Common myeloid progenitor, CD34-positive (primary cell): Measurements from ENCODE around the gene IL9.
A peak's percentile ranks its signal among the peaks of the same experiment; 100 is the strongest.

Source experiments
- CTCF ChIA-PET: fragments of 350-600 bp; sonication (Branson Sonifier 250); formaldehyde crosslinking; loops from one replicate; lab custom pipeline; 2021; ENCODE audit warnings: antibody characterized with exemption; lab: Charles Lee
- POLR2A ChIA-PET: fragments of 350-600 bp; sonication (Branson Sonifier 250); formaldehyde crosslinking; loops from one replicate; lab custom pipeline; 2021; ENCODE audit warnings: antibody characterized with exemption; lab: Charles Lee
- DNase-seq, 3 donors: peaks; one replicate each; pipeline versions ENCODE4 v3.0.0 to v3.0.0-alpha.2; 2013
- H3K27ac ChIP-seq, 2 experiments: 1 replicate in 1 of 2; 2 replicates in 1 of 2; pipeline ENCODE4 v1.7.0; 2013; ENCODE audit warnings: inconsistent platforms in 2 of 2, low read length in 2 of 2, mild to moderate bottlenecking in 2 of 2, low read depth in 1 of 2, moderate library complexity in 1 of 2; ENCODE audit not compliant: severe bottlenecking in 2 of 2, insufficient read depth in 1 of 2, poor library complexity in 1 of 2
- H3K27me3 ChIP-seq, 5 experiments: replicated peaks in 2 of 5; 1 replicate in 3 of 5; 2 replicates in 2 of 5; pipeline versions ENCODE4 v1.6.1 to v1.7.0; 2013; ENCODE audit warnings: low read length in 4 of 5, mild to moderate bottlenecking in 2 of 5, moderate library complexity in 2 of 5, inconsistent platforms in 1 of 5; ENCODE audit not compliant: insufficient read depth in 5 of 5, control insufficient read depth in 4 of 5
- H3K36me3 ChIP-seq, 4 experiments: 1 replicate in 2 of 4; 2 replicates in 2 of 4; pipeline versions ENCODE4 v1.6.1 to v1.7.0; 2013; ENCODE audit warnings: low read length in 3 of 4, control low read depth in 1 of 4, mild to moderate bottlenecking in 1 of 4; ENCODE audit not compliant: control insufficient read depth in 4 of 4, insufficient read depth in 4 of 4
- H3K4me1 ChIP-seq, 4 experiments: 1 replicate in 3 of 4; 2 replicates in 1 of 4; pipeline versions ENCODE4 v1.6.1 to v1.7.1; 2013; ENCODE audit warnings: low read length in 3 of 4, mild to moderate bottlenecking in 3 of 4, control low read depth in 1 of 4, inconsistent platforms in 1 of 4, moderate library complexity in 1 of 4; ENCODE audit not compliant: control insufficient read depth in 4 of 4, insufficient read depth in 4 of 4; ENCODE audit errors: control extremely low read depth in 1 of 4
- H3K4me3 ChIP-seq, 7 experiments: 1 replicate in 4 of 7; 2 replicates in 3 of 7; pipeline versions ENCODE4 v1.5.1 to v1.7.0; 2013; ENCODE audit warnings: mild to moderate bottlenecking in 7 of 7, low read length in 6 of 7, moderate library complexity in 6 of 7, inconsistent platforms in 2 of 7, low read depth in 2 of 7, control low read depth in 1 of 7; ENCODE audit not compliant: insufficient read depth in 4 of 7, control insufficient read depth in 1 of 7; ENCODE audit errors: extremely low read depth in 1 of 7
- H3K9me3 ChIP-seq, 5 experiments: 1 replicate in 4 of 5; 2 replicates in 1 of 5; pipeline versions ENCODE4 v1.6.1 to v1.7.1; 2013; ENCODE audit warnings: low read length in 4 of 5, mild to moderate bottlenecking in 2 of 5, inconsistent platforms in 1 of 5, low read depth in 1 of 5, moderate library complexity in 1 of 5; ENCODE audit not compliant: control insufficient read depth in 4 of 5, insufficient read depth in 2 of 5; ENCODE audit errors: control extremely low read depth in 1 of 5
- WGBS: methylation state at CpG from one replicate; pipeline ENCODE4 v1.1.5; 2013; ENCODE audit not compliant: insufficient coverage; 5-methylcytosine and 5-hydroxymethylcytosine counted together

IL9 gene

GRCh38 chr5:135880278-135880677, 15.4 kb downstream of the IL9 start:
- DNase-seq: peak in 2 of 3 donors; percentile 17 to 18
- peaks cover 2 to 32% (median 17%) of the 10 kb centered on the region in 5 experiments for H3K27me3 ChIP-seq
- no peaks in the 10 kb centered on the region for H3K4me1 ChIP-seq
- H3K36me3 ChIP-seq: no peaks in the 10 kb centered on the region
- WGBS: 68% methylated on average over 2 of the region's 3 CpGs
- no peak overlapping the region for H3K27ac ChIP-seq
- ChIA-PET CTCF (interaction anchor here (1.0 to 4.1 kb wide), 3 partner anchors 12 to 324 kb away, joined by 3 to 23 read pairs (median 4); no protein-coding TSS in a partner anchor), POLR2A (no interaction called here)
- no peak overlapping the region for H3K4me3 ChIP-seq
- H3K9me3 ChIP-seq: no peaks in the 10 kb centered on the region

DNA sequence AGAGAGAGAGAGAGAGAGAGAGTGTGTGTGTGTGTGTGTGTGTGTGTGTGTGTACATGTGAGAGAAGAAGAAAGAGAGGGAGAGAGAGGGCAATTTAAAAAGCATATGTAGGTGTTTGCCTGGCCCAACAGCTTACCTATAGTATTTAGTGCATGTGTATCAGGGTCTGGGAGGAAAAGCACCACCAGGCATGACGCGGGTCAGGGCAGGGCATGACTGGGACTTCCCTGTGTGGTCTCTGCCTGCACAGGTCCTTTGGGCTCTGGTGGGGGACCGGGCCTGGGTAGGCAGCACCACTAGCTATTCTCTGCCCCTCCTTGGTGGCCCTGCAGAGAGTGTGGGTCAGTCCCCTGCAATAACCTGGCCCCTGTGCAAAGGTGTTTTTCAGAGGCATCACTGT, 16.1 kb downstream of the IL9 start:
- ChIA-PET POLR2A (no interaction called here), CTCF (interaction anchor here (1.0 to 4.1 kb wide), 3 partner anchors 12 to 325 kb away, joined by 3 to 23 read pairs (median 4); no protein-coding TSS in a partner anchor)
- Histone ChIP-seq H3K4me3 (no peak overlapping the region), H3K9me3 (no peaks in the 10 kb centered on the region), H3K27me3 (peaks cover 0 to 26% (median 14%) of the 10 kb centered on the region in 5 experiments), H3K4me1 (no peaks in the 10 kb centered on the region), H3K36me3 (no peaks in the 10 kb centered on the region), H3K27ac (no peak overlapping the region)
- WGBS: 85% methylated on average over 3 of the region's 3 CpGs
- DNase-seq: no peak

GRCh38 chr5:135878156-135878620, 17.5 kb downstream of the IL9 start:
- WGBS: 90% methylated on average over 4 of the region's 4 CpGs
- POLR2A ChIA-PET: interaction anchor here (0.6 kb wide), 1 partner anchor 155 kb away, joined by 3 read pairs; no protein-coding TSS in a partner anchor
- H3K4me3 ChIP-seq: no peak overlapping the region
- H3K4me1 ChIP-seq: no peaks in the 10 kb centered on the region
- DNase-seq: no peak
- H3K9me3 ChIP-seq: no peaks in the 10 kb centered on the region
- H3K36me3 ChIP-seq: no peaks in the 10 kb centered on the region
- H3K27me3 ChIP-seq: peaks cover 0 to 25% (median 10%) of the 10 kb centered on the region in 5 experiments
- CTCF ChIA-PET: interaction anchor here (0.8 to 1.2 kb wide), 3 partner anchors 8 to 187 kb away, joined by 3 to 6 read pairs (median 4); no protein-coding TSS in a partner anchor
- H3K27ac ChIP-seq: no peak overlapping the region

DNA sequence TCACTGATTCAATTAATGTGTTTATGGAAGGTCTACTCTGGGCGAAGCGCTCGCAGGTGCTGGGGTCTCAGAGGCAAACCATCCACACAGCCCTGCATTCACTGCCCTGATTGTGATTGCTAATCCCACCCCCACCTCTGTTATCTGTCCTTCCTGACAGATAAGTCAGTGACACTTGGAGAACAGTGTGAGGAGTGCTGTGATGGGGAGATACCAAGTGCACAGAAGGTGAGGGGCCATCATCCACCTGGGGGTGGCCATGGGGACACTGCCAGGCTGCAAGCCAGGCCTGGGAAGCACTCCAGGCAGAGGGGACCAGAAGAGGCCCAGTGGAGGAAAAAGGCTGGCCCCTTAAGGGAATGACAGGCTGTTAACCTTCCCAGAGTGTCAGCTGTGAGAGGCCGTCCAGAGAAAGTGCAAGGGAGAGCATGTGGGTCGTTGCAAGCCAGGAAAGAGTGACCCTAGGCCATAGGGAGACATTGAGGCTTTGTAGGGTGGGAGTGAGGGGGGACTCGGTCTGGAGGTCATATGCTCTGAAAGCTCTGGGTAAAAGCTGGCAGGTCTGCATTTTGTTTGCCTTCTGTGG, 18.0 kb downstream of the IL9 start:
- WGBS: 79% methylated on average over 4 of the region's 6 CpGs
- no peaks in the 10 kb centered on the region for H3K4me1 ChIP-seq
- no peaks in the 10 kb centered on the region for H3K36me3 ChIP-seq
- H3K27me3 ChIP-seq: peaks cover 0 to 29% (median 6%) of the 10 kb centered on the region in 5 experiments
- no peak overlapping the region for H3K27ac ChIP-seq
- H3K9me3 ChIP-seq: no peaks in the 10 kb centered on the region
- CTCF ChIA-PET: interaction anchor here (0.8 to 1.2 kb wide), 3 partner anchors 9 to 187 kb away, joined by 3 to 6 read pairs (median 4); no protein-coding TSS in a partner anchor
- POLR2A ChIA-PET: no interaction called here
- H3K4me3 ChIP-seq: no peak overlapping the region
- DNase-seq: no peak

- no peak overlapping the region for H3K4me3 ChIP-seq
- no peaks in the 10 kb centered on the region for H3K36me3 ChIP-seq
- H3K9me3 ChIP-seq: no peaks in the 10 kb centered on the region
- H3K27me3 ChIP-seq: peaks cover 0 to 25% (median 3%) of the 10 kb centered on the region in 5 experiments
- POLR2A ChIA-PET: no interaction called here
- WGBS: 55% methylated on average over 4 of the region's 5 CpGs
- no peak overlapping the region for H3K27ac ChIP-seq
- DNase-seq: peak in 2 of 3 donors; percentile 19 to 36
- H3K4me1 ChIP-seq: no peaks in the 10 kb centered on the region
- CTCF ChIA-PET: interaction anchor here (1.0 to 1.2 kb wide), 2 partner anchors 10 to 12 kb away, joined by 3 read pairs; no protein-coding TSS in a partner anchor
These were observed 19.5 kb downstream of the IL9 start for GRCh38 chr5:135876146-135876545.

- CTCF ChIA-PET: interaction anchor here (1.0 to 1.2 kb wide), 2 partner anchors 11 to 12 kb away, joined by 3 read pairs; no protein-coding TSS in a partner anchor
- H3K9me3 ChIP-seq: no peaks in the 10 kb centered on the region
- POLR2A ChIA-PET: no interaction called here
- 100% methylated on average over 2 of the region's 3 CpGs for WGBS
- no peak overlapping the region for H3K4me3 ChIP-seq
- no peak for DNase-seq
- H3K4me1 ChIP-seq: no peaks in the 10 kb centered on the region
- H3K27ac ChIP-seq: no peak overlapping the region
- H3K27me3 ChIP-seq: peaks cover 0 to 19% (median 0%) of the 10 kb centered on the region in 5 experiments
- H3K36me3 ChIP-seq: no peaks in the 10 kb centered on the region
These were observed 20.1 kb downstream of the IL9 start for GRCh38 chr5:135875567-135875966.

DNA sequence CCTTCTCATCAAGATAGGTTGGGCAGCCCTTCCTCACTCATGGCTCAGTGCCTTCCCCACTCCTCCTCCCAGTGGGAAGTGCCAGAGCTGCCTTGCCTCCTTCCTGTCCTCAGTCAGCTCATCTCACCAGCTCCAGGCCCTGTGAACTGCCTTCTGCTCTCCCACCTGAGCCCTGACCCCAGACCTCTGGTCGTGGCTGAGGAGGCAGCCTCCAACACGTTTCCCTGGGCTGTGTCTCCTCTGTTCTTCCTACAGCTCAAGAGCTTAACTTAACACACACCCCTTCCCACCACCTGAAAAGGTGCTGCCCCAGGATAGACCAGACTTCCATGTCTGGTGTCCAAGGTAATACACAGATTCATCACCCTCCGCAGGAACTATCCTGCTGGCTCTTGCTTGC, 21.2 kb downstream of the IL9 start:
- Histone ChIP-seq H3K27me3 (peaks cover 0 to 14% (median 3%) of the 10 kb centered on the region in 5 experiments), H3K27ac (no peak overlapping the region), H3K4me1 (no peaks in the 10 kb centered on the region), H3K9me3 (no peaks in the 10 kb centered on the region), H3K4me3 (no peak overlapping the region), H3K36me3 (no peaks in the 10 kb centered on the region)
- POLR2A ChIA-PET: no interaction called here
- CTCF ChIA-PET: interaction anchor here (1.0 kb wide), 1 partner anchor 188 kb away, joined by 3 read pairs; no protein-coding TSS in a partner anchor
- 83% methylated on average over 3 of the region's 3 CpGs for WGBS
- no peak for DNase-seq
